ENCODE measurements around the gene IGSF11. TPM values are rescaled to one million over a fixed set of nuclear protein-coding genes. Genes with fewer than 3 reads are reported as not detected.

IGSF11 gene
- polyA plus RNA-seq, 3 donors, result not detected

DNA sequence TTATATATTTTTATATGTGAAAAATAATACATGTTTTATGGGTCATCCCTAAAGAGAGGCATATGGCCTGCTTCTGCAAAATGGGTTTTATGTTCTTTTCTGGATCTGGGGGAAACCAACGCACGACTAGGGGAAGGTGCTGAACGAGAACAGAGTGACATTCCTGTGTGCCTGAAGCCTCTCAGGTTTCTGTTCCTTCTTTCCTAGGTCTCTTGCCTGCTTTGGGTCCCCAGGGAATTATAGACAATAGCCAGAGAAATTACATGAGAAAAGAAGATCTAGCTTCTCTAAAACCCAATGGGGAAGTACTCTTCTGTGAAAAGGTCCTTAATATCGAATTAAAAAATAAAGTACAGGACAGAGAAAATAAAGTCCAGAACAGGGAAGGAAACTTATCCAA is 66.5 kb downstream of the IGSF11 start:
- Histone ChIP-seq H3K4me2 (replicated peaks; ENCODE audit: extremely low read depth, low read length, poor library complexity, severe bottlenecking) (no peak overlapping the region), H3K4me1 (ENCODE audit: control insufficient read depth in 1 of 2, insufficient read depth in 2 of 2, low read length in 2 of 2) (no peaks in the 10 kb centered on the region), H3K9ac (ENCODE audit: insufficient read depth, low read length, poor library complexity, severe bottlenecking) (no peak overlapping the region), H3K4me3 (replicated peaks in 1 of 3; ENCODE audit: low read depth in 2 of 3, low read length in 3 of 3) (no peak overlapping the region), H3K36me3 (replicated peaks in 1 of 2; ENCODE audit: control insufficient read depth in 1 of 2, insufficient read depth in 2 of 2, low read length in 2 of 2) (no peaks in the 10 kb centered on the region), H3K79me2 (ENCODE audit: insufficient read depth, low read length) (no peaks in the 10 kb centered on the region), H4K20me1 (ENCODE audit: insufficient read depth, low read length) (no peaks in the 10 kb centered on the region), H3K27ac (ENCODE audit: low read depth in 1 of 2, low read length in 2 of 2) (no peak overlapping the region), H2AFZ (ENCODE audit: insufficient read depth, low read depth, low read length, poor library complexity, severe bottlenecking) (no peak overlapping the region), H3K9me3 (replicated peaks in 1 of 2; ENCODE audit: control insufficient read depth in 1 of 2, insufficient read depth in 1 of 2, low read length in 2 of 2) (no peaks in the 10 kb centered on the region), H3K27me3 (ENCODE audit: control insufficient read depth in 2 of 2, insufficient read depth in 2 of 2, low read length in 2 of 2) (no peaks in the 10 kb centered on the region)
- Mint-ChIP-seq H3K4me1 (no peaks in the 10 kb centered on the region), H3K27me3 (ENCODE audit: low read depth in 3 of 3) (no peaks in the 10 kb centered on the region), H3K27ac (no peak overlapping the region), H3K4me3 (no peak overlapping the region), H3K9me3 (peaks cover 0 to 3% (median 0%) of the 10 kb centered on the region in 7 donors), H3K36me3 (no peaks in the 10 kb centered on the region)
- TF ChIP-seq, protein P1, sequence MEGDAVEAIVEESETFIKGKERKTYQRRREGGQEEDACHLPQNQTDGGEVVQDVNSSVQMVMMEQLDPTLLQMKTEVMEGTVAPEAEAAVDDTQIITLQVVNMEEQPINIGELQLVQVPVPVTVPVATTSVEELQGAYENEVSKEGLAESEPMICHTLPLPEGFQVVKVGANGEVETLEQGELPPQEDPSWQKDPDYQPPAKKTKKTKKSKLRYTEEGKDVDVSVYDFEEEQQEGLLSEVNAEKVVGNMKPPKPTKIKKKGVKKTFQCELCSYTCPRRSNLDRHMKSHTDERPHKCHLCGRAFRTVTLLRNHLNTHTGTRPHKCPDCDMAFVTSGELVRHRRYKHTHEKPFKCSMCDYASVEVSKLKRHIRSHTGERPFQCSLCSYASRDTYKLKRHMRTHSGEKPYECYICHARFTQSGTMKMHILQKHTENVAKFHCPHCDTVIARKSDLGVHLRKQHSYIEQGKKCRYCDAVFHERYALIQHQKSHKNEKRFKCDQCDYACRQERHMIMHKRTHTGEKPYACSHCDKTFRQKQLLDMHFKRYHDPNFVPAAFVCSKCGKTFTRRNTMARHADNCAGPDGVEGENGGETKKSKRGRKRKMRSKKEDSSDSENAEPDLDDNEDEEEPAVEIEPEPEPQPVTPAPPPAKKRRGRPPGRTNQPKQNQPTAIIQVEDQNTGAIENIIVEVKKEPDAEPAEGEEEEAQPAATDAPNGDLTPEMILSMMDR (IDR thresholded peaks at IDR 0.05), result no peak
- intact Hi-C loops (cut with micrococcal nuclease), result no loop called here
- DNase-seq, result no peak
- WGBS (ENCODE audit: insufficient coverage), result 74% methylated on average over 3 of the region's 4 CpGs

DNA sequence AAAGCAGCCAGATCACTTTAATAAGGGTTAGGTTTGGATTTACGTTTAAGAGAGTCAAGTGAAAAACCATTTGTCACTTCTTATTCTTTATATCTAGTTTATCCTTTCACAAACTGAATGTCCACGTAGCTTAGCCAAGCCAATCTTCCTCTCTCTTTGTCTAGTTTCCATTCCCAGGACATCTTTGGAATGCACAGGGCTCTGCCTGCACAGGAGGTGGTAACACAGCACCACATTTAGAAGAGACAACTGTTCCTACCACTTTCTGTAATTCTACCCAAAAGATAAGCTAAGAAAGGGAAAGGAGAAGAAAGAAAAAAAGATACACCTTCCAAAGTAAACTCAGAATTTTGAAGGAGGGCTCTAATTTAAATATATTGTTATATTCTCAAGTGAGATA is 67.9 kb downstream of the IGSF11 start:
- Histone ChIP-seq H2AFZ (ENCODE audit: insufficient read depth, low read depth, low read length, poor library complexity, severe bottlenecking) (no peak overlapping the region), H3K4me3 (replicated peaks in 1 of 3; ENCODE audit: low read depth in 2 of 3, low read length in 3 of 3) (no peak overlapping the region), H3K27me3 (ENCODE audit: control insufficient read depth in 2 of 2, insufficient read depth in 2 of 2, low read length in 2 of 2) (no peaks in the 10 kb centered on the region), H3K4me2 (replicated peaks; ENCODE audit: extremely low read depth, low read length, poor library complexity, severe bottlenecking) (no peak overlapping the region), H3K9me3 (replicated peaks in 1 of 2; ENCODE audit: control insufficient read depth in 1 of 2, insufficient read depth in 1 of 2, low read length in 2 of 2) (no peaks in the 10 kb centered on the region), H3K27ac (ENCODE audit: low read depth in 1 of 2, low read length in 2 of 2) (no peak overlapping the region), H4K20me1 (ENCODE audit: insufficient read depth, low read length) (no peaks in the 10 kb centered on the region), H3K9ac (ENCODE audit: insufficient read depth, low read length, poor library complexity, severe bottlenecking) (no peak overlapping the region), H3K36me3 (replicated peaks in 1 of 2; ENCODE audit: control insufficient read depth in 1 of 2, insufficient read depth in 2 of 2, low read length in 2 of 2) (no peaks in the 10 kb centered on the region), H3K4me1 (ENCODE audit: control insufficient read depth in 1 of 2, insufficient read depth in 2 of 2, low read length in 2 of 2) (no peaks in the 10 kb centered on the region), H3K79me2 (ENCODE audit: insufficient read depth, low read length) (no peaks in the 10 kb centered on the region)
- whole genome bisulfite sequencing (ENCODE audit: insufficient coverage), result no CpG with 5 or more reads among the region's 2 CpGs
- no peaks in the 10 kb centered on the region for H3K4me1 Mint-ChIP-seq
- no peak overlapping the region for H3K27ac Mint-ChIP-seq
- H3K9me3 Mint-ChIP-seq, result peaks cover 0 to 3% (median 0%) of the 10 kb centered on the region in 7 donors
- no peak for DNase-seq
- TF ChIP-seq, protein P1 (IDR thresholded peaks at IDR 0.05), result no peak
- no peaks in the 10 kb centered on the region for H3K36me3 Mint-ChIP-seq
- H3K4me3 Mint-ChIP-seq, result no peak overlapping the region
- no peaks in the 10 kb centered on the region for H3K27me3 Mint-ChIP-seq (ENCODE audit: low read depth in 3 of 3)
- intact Hi-C loops (cut with micrococcal nuclease), result no loop called here
